ENCODE results near the gene GMCL1. TPM values are rescaled to one million over a fixed set of nuclear protein-coding genes. Genes with fewer than 3 reads are reported as not detected.

The GMCL1 gene
- total RNA-seq, 1 experiment from 2014 or later: 13.2 TPM

GRCh38 chr2:69831354-69831905, 2.0 kb downstream of the GMCL1 start:
- Histone ChIP-seq H3K4me1 (ENCODE audit: control insufficient read depth, insufficient read depth, low read length) (peaks cover 9% of the 10 kb centered on the region), H3K9me3 (ENCODE audit: control insufficient read depth, insufficient read depth, low read depth, low read length) (no peaks in the 10 kb centered on the region), H3K27ac (ENCODE audit: low read length) (no peak overlapping the region), H3K27me3 (ENCODE audit: control insufficient read depth, insufficient read depth, low read length) (no peaks in the 10 kb centered on the region), H3K36me3 (ENCODE audit: control insufficient read depth, insufficient read depth, low read length) (no peaks in the 10 kb centered on the region), H3K4me3 (ENCODE audit: low read depth in 2 of 2, low read length in 2 of 2) (no peak overlapping the region; a peak in 1 of 4 replicates)
- ChIA-PET CTCF (interaction anchor here (0.5 to 0.7 kb wide), 2 partner anchors 107 to 161 kb away, joined by 4 to 8 read pairs; no protein-coding TSS in a partner anchor), POLR2A (interaction anchor here (0.7 kb wide), 1 partner anchor 335 kb away, joined by 3 read pairs; no protein-coding TSS in a partner anchor)
- DNase-seq (ENCODE audit: low read depth, low spot score): no peak
- intact Hi-C loops (cut with micrococcal nuclease; ENCODE audit: unreplicated experiment) (no loop called here), in situ Hi-C loops (cut with HindIII; ENCODE audit: low pct_unique_long_range_greater_than_20kb, low sequenced_read_pairs) (no loop called here)
- no peak for TF ChIP-seq SIN3A (IDR thresholded peaks at IDR 0.05; ENCODE audit: borderline replicate concordance, insufficient read depth, low read depth, low read length)
- TF ChIP-seq POLR2AphosphoS5 (IDR thresholded peaks at IDR 0.05; ENCODE audit: low read depth, low read length): no peak
- TF ChIP-seq, protein P1, sequence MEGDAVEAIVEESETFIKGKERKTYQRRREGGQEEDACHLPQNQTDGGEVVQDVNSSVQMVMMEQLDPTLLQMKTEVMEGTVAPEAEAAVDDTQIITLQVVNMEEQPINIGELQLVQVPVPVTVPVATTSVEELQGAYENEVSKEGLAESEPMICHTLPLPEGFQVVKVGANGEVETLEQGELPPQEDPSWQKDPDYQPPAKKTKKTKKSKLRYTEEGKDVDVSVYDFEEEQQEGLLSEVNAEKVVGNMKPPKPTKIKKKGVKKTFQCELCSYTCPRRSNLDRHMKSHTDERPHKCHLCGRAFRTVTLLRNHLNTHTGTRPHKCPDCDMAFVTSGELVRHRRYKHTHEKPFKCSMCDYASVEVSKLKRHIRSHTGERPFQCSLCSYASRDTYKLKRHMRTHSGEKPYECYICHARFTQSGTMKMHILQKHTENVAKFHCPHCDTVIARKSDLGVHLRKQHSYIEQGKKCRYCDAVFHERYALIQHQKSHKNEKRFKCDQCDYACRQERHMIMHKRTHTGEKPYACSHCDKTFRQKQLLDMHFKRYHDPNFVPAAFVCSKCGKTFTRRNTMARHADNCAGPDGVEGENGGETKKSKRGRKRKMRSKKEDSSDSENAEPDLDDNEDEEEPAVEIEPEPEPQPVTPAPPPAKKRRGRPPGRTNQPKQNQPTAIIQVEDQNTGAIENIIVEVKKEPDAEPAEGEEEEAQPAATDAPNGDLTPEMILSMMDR (IDR thresholded peaks at IDR 0.05): no peak
- TF ChIP-seq REST (IDR thresholded peaks at IDR 0.05; ENCODE audit: insufficient read depth in 1 of 2, low read depth in 2 of 2, low read length in 1 of 2): no peak
- no peak for TF ChIP-seq TCF7L2 (IDR thresholded peaks at IDR 0.05; ENCODE audit: low read depth, low read length)
- no peak for ATAC-seq
- no TSS peak for BruUV-seq (replicated peaks)

DNA sequence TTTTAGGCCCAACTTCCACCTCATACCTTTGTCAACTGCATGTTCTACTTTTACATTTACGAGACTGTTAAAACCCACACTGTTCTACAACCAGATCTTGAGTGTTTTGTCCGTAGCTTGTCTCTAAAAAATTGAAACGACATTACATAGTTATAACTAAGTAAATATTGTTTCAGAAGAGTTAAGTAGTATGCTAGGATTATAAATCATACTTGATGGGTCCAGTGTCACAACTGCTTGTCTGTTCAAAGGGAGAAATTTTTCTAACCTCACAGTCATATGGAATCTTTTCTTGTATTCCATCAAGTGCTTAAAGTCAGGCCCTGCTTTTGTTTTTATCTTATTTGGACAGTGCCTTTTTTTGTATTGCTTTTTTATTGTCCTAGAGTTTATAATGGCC, 4.3 kb downstream of the GMCL1 start:
- Histone ChIP-seq H3K9me3 (ENCODE audit: control insufficient read depth, insufficient read depth, low read depth, low read length) (no peaks in the 10 kb centered on the region), H3K27ac (ENCODE audit: low read length) (no peak overlapping the region), H3K4me3 (ENCODE audit: low read depth in 2 of 2, low read length in 2 of 2) (no peak overlapping the region), H3K4me1 (ENCODE audit: control insufficient read depth, insufficient read depth, low read length) (peaks cover 1% of the 10 kb centered on the region), H3K27me3 (ENCODE audit: control insufficient read depth, insufficient read depth, low read length) (no peaks in the 10 kb centered on the region), H3K36me3 (ENCODE audit: control insufficient read depth, insufficient read depth, low read length) (no peaks in the 10 kb centered on the region)
- no TSS peak for BruUV-seq (replicated peaks)
- POLR2A ChIA-PET: no interaction called here
- DNase-seq (ENCODE audit: low read depth, low spot score) (no peak), ATAC-seq (no peak)
- TF ChIP-seq TCF7L2 (IDR thresholded peaks at IDR 0.05; ENCODE audit: low read depth, low read length) (no peak), POLR2AphosphoS5 (IDR thresholded peaks at IDR 0.05; ENCODE audit: low read depth, low read length) (no peak)
- in situ Hi-C loops (cut with HindIII; ENCODE audit: low pct_unique_long_range_greater_than_20kb, low sequenced_read_pairs): no loop called here
- CTCF ChIA-PET: no interaction called here
- intact Hi-C loops (cut with micrococcal nuclease; ENCODE audit: unreplicated experiment): no loop called here

GRCh38 chr2:69835666-69836065, 6.2 kb downstream of the GMCL1 start:
- ChIA-PET CTCF (no interaction called here), POLR2A (no interaction called here)
- intact Hi-C loops (cut with micrococcal nuclease; ENCODE audit: unreplicated experiment): no loop called here
- Histone ChIP-seq H3K9me3 (ENCODE audit: control insufficient read depth, insufficient read depth, low read depth, low read length) (no peaks in the 10 kb centered on the region), H3K36me3 (ENCODE audit: control insufficient read depth, insufficient read depth, low read length) (no peaks in the 10 kb centered on the region), H3K27me3 (ENCODE audit: control insufficient read depth, insufficient read depth, low read length) (no peaks in the 10 kb centered on the region), H3K4me1 (ENCODE audit: control insufficient read depth, insufficient read depth, low read length) (no peaks in the 10 kb centered on the region), H3K4me3 (ENCODE audit: low read depth in 2 of 2, low read length in 2 of 2) (no peak overlapping the region), H3K27ac (ENCODE audit: low read length) (no peak overlapping the region)
- DNase-seq (ENCODE audit: low read depth, low spot score) (no peak), ATAC-seq (no peak)
- TF ChIP-seq REST (IDR thresholded peaks at IDR 0.05; ENCODE audit: insufficient read depth in 1 of 2, low read depth in 2 of 2, low read length in 1 of 2) (no peak), POLR2AphosphoS5 (IDR thresholded peaks at IDR 0.05; ENCODE audit: low read depth, low read length) (no peak), SIN3A (IDR thresholded peaks at IDR 0.05; ENCODE audit: borderline replicate concordance, insufficient read depth, low read depth, low read length) (no peak), TCF7L2 (IDR thresholded peaks at IDR 0.05; ENCODE audit: low read depth, low read length) (no peak)
- TF ChIP-seq, protein P1 (IDR thresholded peaks at IDR 0.05): no peak
- no TSS peak for BruUV-seq (replicated peaks)
- in situ Hi-C loops (cut with HindIII; ENCODE audit: low pct_unique_long_range_greater_than_20kb, low sequenced_read_pairs): no loop called here

All from Panc1 (cell line).